ENCODE measurements around the gene ABCA6.

The ABCA6 gene

GRCh38 chr17:69143151-69143550 is 1.5 kb upstream of the ABCA6 start:
- DNase-seq (ENCODE audit: low read depth) = no peak

- DNase-seq (ENCODE audit: low read depth) = peak; percentile 65
Observed at GRCh38 chr17:69142175-69142802, 594 bp upstream of the ABCA6 start.

- no peak for DNase-seq (ENCODE audit: low read depth)
Observed at GRCh38 chr17:69134112-69134511, 7.6 kb downstream of the ABCA6 start.

GRCh38 chr17:69130627-69131296 is 10.9 kb downstream of the ABCA6 start:
- no peak for DNase-seq (ENCODE audit: low read depth)

- no peak for DNase-seq (ENCODE audit: low read depth)
Observed at GRCh38 chr17:69123626-69124025, 18.1 kb downstream of the ABCA6 start.

GRCh38 chr17:69122065-69122464 is 19.6 kb downstream of the ABCA6 start:
- no peak for DNase-seq (ENCODE audit: low read depth)

- no peak for DNase-seq (ENCODE audit: low read depth)
Observed at GRCh38 chr17:69117855-69118784, 23.6 kb downstream of the ABCA6 start.

GRCh38 chr17:69111794-69112193 is 29.9 kb downstream of the ABCA6 start:
- no peak for DNase-seq (ENCODE audit: low read depth)

GRCh38 chr17:69105907-69106730 is 35.6 kb downstream of the ABCA6 start:
- no peak for DNase-seq (ENCODE audit: low read depth)

- no peak for DNase-seq (ENCODE audit: low read depth)
Observed at GRCh38 chr17:69103557-69104233, 38.0 kb downstream of the ABCA6 start.

- DNase-seq (ENCODE audit: low read depth) = no peak
Observed at GRCh38 chr17:69098625-69099024, 43.1 kb downstream of the ABCA6 start.

- DNase-seq (ENCODE audit: low read depth) = no peak
Observed at GRCh38 chr17:69096541-69096940, 45.2 kb downstream of the ABCA6 start.

GRCh38 chr17:69093995-69094394 is 47.7 kb downstream of the ABCA6 start:
- DNase-seq (ENCODE audit: low read depth) = no peak

GRCh38 chr17:69093279-69093789 is 48.4 kb downstream of the ABCA6 start:
- no peak for DNase-seq (ENCODE audit: low read depth)

GRCh38 chr17:69090365-69090764 is 51.3 kb downstream of the ABCA6 start:
- no peak for DNase-seq (ENCODE audit: low read depth)

GRCh38 chr17:69088643-69089200 is 53.0 kb downstream of the ABCA6 start:
- no peak for DNase-seq (ENCODE audit: low read depth)

GRCh38 chr17:69086641-69087040 is 55.1 kb downstream of the ABCA6 start:
- no peak for DNase-seq (ENCODE audit: low read depth)

GRCh38 chr17:69084911-69085310 is 56.8 kb downstream of the ABCA6 start:
- no peak for DNase-seq (ENCODE audit: low read depth)

GRCh38 chr17:69082696-69083095 is 59.0 kb downstream of the ABCA6 start:
- no peak for DNase-seq (ENCODE audit: low read depth)

- DNase-seq (ENCODE audit: low read depth) = no peak
Observed at GRCh38 chr17:69078864-69079263, 62.8 kb downstream of the ABCA6 start.

GRCh38 chr17:69075823-69076222 is 65.9 kb downstream of the ABCA6 start:
- no peak for DNase-seq (ENCODE audit: low read depth)
